Caco-2 (cell line): ENCODE data around the gene WBP4. TPM values are rescaled to one million over a fixed set of nuclear protein-coding genes. Genes with fewer than 3 reads are reported as not detected.

Experiments
- BruUV-seq: library from RNA; stranded (reverse); fragments of 400-500 nt; replicated peaks from 2 replicates; lab custom pipeline; 2021; lab: Mats Ljungman, UMichigan
- CTCF ChIA-PET: fragments of 300-600 bp; sonication (Branson Sonifier 250); formaldehyde crosslinking; loops from one replicate; lab custom pipeline; 2022; ENCODE audit warnings: antibody characterized with exemption; lab: Charles Lee
- POLR2A ChIA-PET: fragments of 300-600 bp; sonication (Branson Sonifier 250); formaldehyde crosslinking; loops from one replicate; lab custom pipeline; 2022; ENCODE audit warnings: antibody characterized with exemption; lab: Charles Lee
- DNase-seq, 2 experiments: peaks; one replicate each; pipeline versions ENCODE4 v3.0.0 to v3.0.0-alpha.2; 2020 to 2022
- H3K27me3 ChIP-seq: replicated peaks from 2 replicates; pipeline ENCODE4 v1.6.0; 2011; ENCODE audit warnings: low read length; ENCODE audit not compliant: control insufficient read depth, insufficient read depth
- H3K36me3 ChIP-seq: 2 replicates; pipeline ENCODE4 v1.5.1; 2011; ENCODE audit warnings: low read length; ENCODE audit not compliant: control insufficient read depth, insufficient read depth
- H3K4me1 ChIP-seq: fragments of 250-450 bp; sonication (Bioruptor Pico); 2 replicates; pipeline ENCODE4 v1.5.1; 2020; ENCODE audit warnings: mild to moderate bottlenecking
- H3K4me3 ChIP-seq: 2 replicates; pipeline ENCODE4 v1.5.1; 2011; ENCODE audit warnings: low read depth, mild to moderate bottlenecking, control low read depth, low read length
- H3K9me3 ChIP-seq: fragments of 250-450 bp; sonication (Bioruptor Pico); 2 replicates; pipeline ENCODE4 v1.5.1; 2020; ENCODE audit warnings: mild to moderate bottlenecking, moderate library complexity
- H3K27ac Mint-ChIP-seq: one replicate; pipeline ENCODE4 v1.8.0; 2022; ENCODE audit warnings: mixed read lengths; ENCODE audit not compliant: unreplicated experiment
- H3K27me3 Mint-ChIP-seq: one replicate; pipeline ENCODE4 v1.8.0; 2022; ENCODE audit warnings: mixed read lengths; ENCODE audit not compliant: insufficient read depth, unreplicated experiment
- H3K36me3 Mint-ChIP-seq: one replicate; pipeline ENCODE4 v1.8.0; 2022; ENCODE audit warnings: mild to moderate bottlenecking, mixed read lengths; ENCODE audit not compliant: insufficient read depth, unreplicated experiment
- H3K4me1 Mint-ChIP-seq: one replicate; pipeline ENCODE4 v1.8.0; 2022; ENCODE audit warnings: low read depth, mixed read lengths; ENCODE audit not compliant: unreplicated experiment
- H3K4me3 Mint-ChIP-seq: one replicate; pipeline ENCODE4 v1.8.0; 2022; ENCODE audit warnings: mild to moderate bottlenecking, moderate library complexity, mixed read lengths; ENCODE audit not compliant: unreplicated experiment
- H3K9me3 Mint-ChIP-seq: one replicate; pipeline ENCODE4 v1.8.0; 2022; ENCODE audit warnings: mixed read lengths; ENCODE audit not compliant: unreplicated experiment
- CTCF ChIP-seq, 2 experiments: fragments of 200-600 bp in 1 of 2; IDR thresholded peaks; 1 replicate in 1 of 2; 2 replicates in 1 of 2; pipeline versions ENCODE4 v1.5.1 to v1.8.0; 2011 to 2022; ENCODE audit warnings: antibody characterized with exemption in 1 of 2, control low read depth in 1 of 2, inconsistent platforms in 1 of 2, low read depth in 1 of 2, low read length in 1 of 2, mild to moderate bottlenecking in 1 of 2, moderate library complexity in 1 of 2; ENCODE audit not compliant: insufficient read depth in 1 of 2, severe bottlenecking in 1 of 2, unreplicated experiment in 1 of 2
- intact Hi-C: fragments of 100-400 bp; cut with micrococcal nuclease; formaldehyde crosslinking; loops from one replicate; pipeline ENCODE4 v1.10.0; 2022; ENCODE audit not compliant: unreplicated experiment
- total RNA-seq: library from RNA; stranded (reverse); gene quantifications from 2 replicates; pipeline ENCODE4 v1.2.3, GENCODE V29; 2022

Gene WBP4
- total RNA-seq, 1 experiment from 2014 or later: 13.6 TPM

GRCh38 chr13:41053384-41053826 is 7.9 kb upstream of the WBP4 start:
- no peaks in the 10 kb centered on the region for H3K27me3 ChIP-seq
- Mint-ChIP-seq H3K4me1 (peaks cover 51% of the 10 kb centered on the region), H3K27ac (no peak overlapping the region), H3K36me3 (peaks cover 74% of the 10 kb centered on the region), H3K9me3 (peaks cover 17% of the 10 kb centered on the region), H3K27me3 (no peaks in the 10 kb centered on the region), H3K4me3 (no peak overlapping the region)
- peaks cover 37% of the 10 kb centered on the region for H3K4me1 ChIP-seq
- ChIA-PET POLR2A (no interaction called here), CTCF (interaction anchor here (0.6 to 0.7 kb wide), 2 partner anchors 11 to 140 kb away, joined by 3 read pairs; no protein-coding TSS in a partner anchor)
- no peak for DNase-seq
- peaks cover 4% of the 10 kb centered on the region for H3K36me3 ChIP-seq
- BruUV-seq: no TSS peak
- TF ChIP-seq CTCF (IDR thresholded peaks at IDR 0.05; ENCODE audit: insufficient read depth in 1 of 2, low read depth in 1 of 2, low read length in 1 of 2, severe bottlenecking in 1 of 2, unreplicated experiment in 1 of 2): no peak
- intact Hi-C loops: no loop called here
- peaks cover 6% of the 10 kb centered on the region; the same call in 1 of the 2 replicates for H3K9me3 ChIP-seq
- H3K4me3 ChIP-seq: no peak overlapping the region

DNA sequence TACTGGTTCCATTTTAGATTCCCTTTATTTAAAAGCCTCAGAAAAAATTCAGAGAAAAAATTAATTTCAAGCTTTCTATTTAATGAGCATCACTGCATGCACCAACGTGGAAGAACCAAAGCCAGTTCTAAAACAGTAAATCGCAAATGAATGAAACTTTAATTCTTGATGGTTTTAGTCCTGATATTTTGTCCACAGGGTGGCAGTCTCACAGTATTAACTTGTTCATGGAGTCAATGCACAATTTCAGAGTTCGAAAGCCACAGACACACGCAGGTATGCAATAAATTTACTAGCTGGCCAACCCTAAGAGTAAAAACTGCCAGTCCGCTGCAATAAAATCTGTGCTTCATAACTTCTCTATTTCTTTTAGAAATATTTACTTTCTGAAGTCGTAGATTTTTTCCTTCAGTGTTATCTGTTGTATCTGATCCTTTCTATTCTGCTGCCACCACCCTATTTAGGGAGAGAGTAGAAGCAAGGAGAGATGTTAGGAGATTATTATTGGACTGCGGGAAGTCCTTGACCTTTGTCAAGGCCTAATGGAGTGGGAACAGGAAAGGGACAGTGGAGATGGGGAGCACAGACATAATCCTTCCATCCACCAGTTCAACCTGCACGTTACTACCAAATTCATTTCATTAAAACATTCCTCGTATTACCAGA is 7.0 kb upstream of the WBP4 start:
- H3K4me3 Mint-ChIP-seq: no peak overlapping the region
- H3K4me1 Mint-ChIP-seq: peaks cover 47% of the 10 kb centered on the region
- intact Hi-C loops: loop anchor here (1.0 kb wide), 2 partner anchors 60 to 80 kb away; no protein-coding TSS in a partner anchor
- POLR2A ChIA-PET: interaction anchor here (0.6 kb wide), 1 partner anchor 196 kb away, joined by 3 read pairs; no protein-coding TSS in a partner anchor
- H3K9me3 ChIP-seq: no peaks in the 10 kb centered on the region
- TF ChIP-seq CTCF (IDR thresholded peaks at IDR 0.05; ENCODE audit: insufficient read depth in 1 of 2, low read depth in 1 of 2, low read length in 1 of 2, severe bottlenecking in 1 of 2, unreplicated experiment in 1 of 2): peak; percentile 51 to 66
- BruUV-seq: no TSS peak
- H3K4me3 ChIP-seq: no peak overlapping the region
- peaks cover 73% of the 10 kb centered on the region for H3K36me3 Mint-ChIP-seq
- H3K27me3 Mint-ChIP-seq: no peaks in the 10 kb centered on the region
- DNase-seq: peak; percentile 46 to 57
- H3K27me3 ChIP-seq: no peaks in the 10 kb centered on the region
- H3K36me3 ChIP-seq: peaks cover 4% of the 10 kb centered on the region; the same call in 1 of the 2 replicates
- CTCF ChIA-PET: interaction anchor here (0.6 to 1.5 kb wide), 6 partner anchors 10 to 133 kb away, joined by 3 to 8 read pairs (median 4); partner anchors contain the start of gene ELF1
- peak overlapping the region; percentile 47 for H3K27ac Mint-ChIP-seq
- H3K9me3 Mint-ChIP-seq: peaks cover 8% of the 10 kb centered on the region
- peaks cover 43% of the 10 kb centered on the region for H3K4me1 ChIP-seq

GRCh38 chr13:41054919-41055619 is 6.2 kb upstream of the WBP4 start:
- no peaks in the 10 kb centered on the region for H3K27me3 Mint-ChIP-seq
- Histone ChIP-seq H3K27me3 (no peaks in the 10 kb centered on the region), H3K4me1 (peaks cover 43% of the 10 kb centered on the region), H3K9me3 (no peaks in the 10 kb centered on the region), H3K4me3 (no peak overlapping the region), H3K36me3 (peaks cover 2% of the 10 kb centered on the region; the same call in 1 of the 2 replicates)
- ChIA-PET CTCF (interaction anchor here (0.6 to 1.5 kb wide), 5 partner anchors 11 to 134 kb away, joined by 3 to 8 read pairs (median 4); partner anchors contain the start of gene ELF1), POLR2A (interaction anchor here (0.6 kb wide), 1 partner anchor 196 kb away, joined by 3 read pairs; no protein-coding TSS in a partner anchor)
- peaks cover 73% of the 10 kb centered on the region for H3K36me3 Mint-ChIP-seq
- H3K27ac Mint-ChIP-seq: peak overlapping the region; percentile 47
- peak overlapping the region; percentile 30 for H3K4me3 Mint-ChIP-seq
- DNase-seq: no peak
- intact Hi-C loops: loop anchor here (1.0 kb wide), 2 partner anchors 61 to 81 kb away; no protein-coding TSS in a partner anchor
- TF ChIP-seq CTCF (IDR thresholded peaks at IDR 0.05; ENCODE audit: insufficient read depth in 1 of 2, low read depth in 1 of 2, low read length in 1 of 2, severe bottlenecking in 1 of 2, unreplicated experiment in 1 of 2): peak; percentile 29 to 31
- peaks cover 47% of the 10 kb centered on the region for H3K4me1 Mint-ChIP-seq
- peaks cover under 1% of the 10 kb centered on the region for H3K9me3 Mint-ChIP-seq
- BruUV-seq: no TSS peak
